GM18519 (cell line): ENCODE measurements around the gene MEIOSIN.
A peak's percentile ranks its signal among the peaks of the same experiment; 100 is the strongest.

ENCODE experiments used
- ATAC-seq: cut with Tn5 transposase; IDR thresholded peaks from one replicate; pipeline ENCODE4 v1.9.1; 2021; ENCODE audit warnings: mild to moderate bottlenecking, moderate library complexity; ENCODE audit not compliant: unreplicated experiment, low FRiP score

The MEIOSIN gene

DNA sequence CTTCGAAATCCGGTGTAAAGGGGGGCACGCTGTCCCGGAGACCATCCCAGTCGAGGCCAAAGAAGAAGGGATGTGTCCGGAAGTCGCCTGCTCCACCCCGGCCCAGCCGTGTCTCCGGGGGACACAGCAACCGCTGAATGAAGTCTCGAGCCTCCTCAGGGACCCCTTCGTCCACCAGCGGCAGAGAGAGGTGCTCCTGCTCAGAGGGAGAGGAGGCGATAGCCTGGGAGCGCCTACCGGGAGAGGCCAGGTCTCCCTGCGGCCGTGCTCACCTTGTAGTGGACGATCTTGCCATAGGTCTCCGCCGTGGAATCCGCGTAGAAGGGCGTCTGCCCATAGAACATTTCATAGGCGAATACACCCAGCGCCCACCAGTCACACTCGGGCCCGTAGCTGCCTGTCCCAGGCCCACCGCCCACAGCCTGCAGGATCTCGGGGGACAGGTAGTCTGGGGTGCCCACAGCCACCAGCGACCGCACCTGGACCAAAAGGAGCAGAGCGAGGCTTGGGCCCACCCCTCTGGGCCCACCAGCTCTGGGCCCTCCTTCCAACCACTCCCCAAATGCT is 44.2 kb downstream of the MEIOSIN start:
- ATAC-seq, result no peak

DNA sequence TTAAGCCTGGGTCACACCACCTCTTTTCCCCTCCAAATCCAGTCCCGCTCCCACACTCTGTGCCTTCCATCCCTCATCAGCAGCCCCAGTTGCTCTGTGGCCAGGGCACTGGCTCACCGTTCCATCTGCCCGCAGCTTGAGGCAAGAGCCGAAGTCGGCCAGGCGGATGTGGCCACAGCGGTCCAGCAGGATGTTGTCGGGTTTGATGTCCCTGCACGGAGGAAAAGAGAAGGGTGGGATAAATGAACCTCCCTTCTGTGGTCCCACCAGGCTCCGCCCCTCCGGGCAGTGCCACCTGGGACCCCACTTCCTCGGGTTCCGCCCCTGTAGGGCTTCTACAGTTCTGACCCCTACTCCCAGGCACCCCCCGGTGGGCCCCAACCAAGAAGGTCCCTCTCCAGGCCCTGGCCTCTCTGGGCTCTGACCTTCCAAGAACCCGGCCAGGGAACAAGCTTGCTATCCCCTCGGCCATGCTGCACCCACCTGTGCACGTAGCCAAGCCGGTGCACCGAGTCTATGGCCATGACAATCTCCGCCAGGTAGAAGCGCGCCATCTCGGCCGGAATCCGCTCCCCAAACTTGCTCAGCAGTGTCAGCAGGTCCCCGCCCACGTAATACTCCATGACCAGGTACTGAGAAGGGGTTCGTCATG is 44.9 kb downstream of the MEIOSIN start:
- ATAC-seq, result no peak

DNA sequence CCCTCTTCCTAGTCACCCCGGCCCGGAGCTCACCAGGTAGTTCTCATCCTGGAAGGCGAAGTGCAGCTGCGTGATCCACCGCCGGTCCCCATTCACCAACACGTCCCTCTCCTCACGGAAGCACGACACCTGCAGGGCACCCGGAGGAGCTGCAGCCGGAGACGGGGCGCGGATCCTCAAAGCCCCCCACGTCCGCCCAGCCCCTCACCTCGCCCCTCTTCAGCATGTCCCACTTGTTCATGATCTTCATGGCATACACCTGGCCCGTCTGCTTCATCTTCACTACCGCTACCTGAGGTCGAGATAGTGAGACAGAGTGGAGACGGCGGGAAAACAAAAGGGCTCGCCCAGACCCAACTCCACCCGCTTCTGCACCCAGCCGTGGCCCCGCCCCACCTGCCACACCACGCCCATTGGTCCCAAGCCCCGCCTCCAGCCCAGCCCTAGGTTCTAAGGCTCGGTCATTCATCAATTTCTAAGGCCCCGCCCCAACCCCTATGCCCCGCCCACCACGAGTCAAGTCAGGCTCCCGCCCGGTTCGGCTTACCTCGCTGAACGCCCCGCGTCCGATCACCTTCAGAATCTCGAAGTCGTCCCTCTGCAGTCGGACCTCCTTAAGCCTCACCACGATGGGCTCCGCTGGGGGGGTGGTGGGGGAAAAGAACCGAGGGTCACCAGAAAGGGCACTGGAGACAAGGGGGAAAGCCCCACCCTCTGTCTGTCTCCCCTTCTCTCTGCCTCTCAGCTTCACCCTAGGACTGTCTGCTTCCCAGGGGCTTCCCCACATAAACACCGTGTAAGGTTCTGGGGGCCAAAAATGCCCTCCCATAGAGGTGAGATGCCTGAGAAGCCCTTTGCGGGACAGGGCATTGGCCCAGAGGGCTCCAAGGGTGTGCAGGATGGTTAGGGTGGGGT is 46.2 kb downstream of the MEIOSIN start:
- ATAC-seq, result no peak

DNA sequence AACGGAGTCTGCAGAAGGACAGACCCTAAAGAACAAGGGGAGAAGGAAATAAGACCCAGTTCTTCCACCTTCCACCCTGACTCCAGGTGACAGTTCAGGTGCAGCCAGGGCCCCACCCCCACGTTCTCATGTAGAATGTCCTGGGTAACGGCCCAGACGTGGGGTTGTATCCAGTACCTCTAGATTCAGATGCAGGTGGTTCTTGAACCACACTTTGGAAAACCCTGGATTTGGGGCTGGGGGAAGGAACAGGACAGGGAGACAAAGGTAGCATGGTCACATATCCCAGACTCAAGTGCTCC is 46.9 kb downstream of the MEIOSIN start:
- ATAC-seq, result no peak

DNA sequence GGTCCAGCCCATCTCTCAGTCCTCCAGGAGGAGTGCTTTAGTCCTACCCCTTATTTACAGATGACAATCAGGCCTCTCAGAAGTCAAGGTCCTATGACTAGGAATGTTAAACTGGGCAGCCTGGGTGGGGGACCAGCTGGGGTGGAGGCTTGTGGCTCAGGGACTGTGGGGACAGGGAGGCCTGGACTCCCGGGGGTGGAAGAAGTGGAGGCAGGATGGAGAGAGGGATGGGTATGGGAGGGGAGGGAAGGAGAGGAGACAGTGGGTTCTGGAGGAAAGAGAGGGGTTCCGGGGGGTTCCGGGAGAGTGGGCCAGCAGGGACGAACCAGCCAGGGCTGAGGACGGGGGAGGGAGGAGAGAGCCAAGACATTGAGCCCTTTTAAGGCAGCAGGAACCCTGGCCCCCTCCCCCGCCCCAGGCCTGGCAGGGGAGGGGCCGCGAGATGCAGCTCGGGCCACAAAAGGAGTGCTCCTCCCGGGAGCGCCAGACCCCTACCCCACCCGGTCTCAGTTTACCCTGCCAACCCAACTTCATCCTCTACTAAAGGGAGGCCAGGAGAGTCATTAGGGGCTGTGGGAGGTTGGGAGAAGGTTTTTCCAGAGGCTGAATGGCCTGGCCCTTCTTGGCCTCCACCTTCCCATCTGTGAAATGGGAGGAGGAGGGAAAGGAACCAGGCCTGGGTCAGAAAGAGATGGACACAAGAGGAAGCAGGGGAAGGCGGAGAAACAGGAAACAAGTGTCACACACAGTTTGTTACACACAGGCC is 47.4 kb downstream of the MEIOSIN start:
- ATAC-seq, result no peak

DNA sequence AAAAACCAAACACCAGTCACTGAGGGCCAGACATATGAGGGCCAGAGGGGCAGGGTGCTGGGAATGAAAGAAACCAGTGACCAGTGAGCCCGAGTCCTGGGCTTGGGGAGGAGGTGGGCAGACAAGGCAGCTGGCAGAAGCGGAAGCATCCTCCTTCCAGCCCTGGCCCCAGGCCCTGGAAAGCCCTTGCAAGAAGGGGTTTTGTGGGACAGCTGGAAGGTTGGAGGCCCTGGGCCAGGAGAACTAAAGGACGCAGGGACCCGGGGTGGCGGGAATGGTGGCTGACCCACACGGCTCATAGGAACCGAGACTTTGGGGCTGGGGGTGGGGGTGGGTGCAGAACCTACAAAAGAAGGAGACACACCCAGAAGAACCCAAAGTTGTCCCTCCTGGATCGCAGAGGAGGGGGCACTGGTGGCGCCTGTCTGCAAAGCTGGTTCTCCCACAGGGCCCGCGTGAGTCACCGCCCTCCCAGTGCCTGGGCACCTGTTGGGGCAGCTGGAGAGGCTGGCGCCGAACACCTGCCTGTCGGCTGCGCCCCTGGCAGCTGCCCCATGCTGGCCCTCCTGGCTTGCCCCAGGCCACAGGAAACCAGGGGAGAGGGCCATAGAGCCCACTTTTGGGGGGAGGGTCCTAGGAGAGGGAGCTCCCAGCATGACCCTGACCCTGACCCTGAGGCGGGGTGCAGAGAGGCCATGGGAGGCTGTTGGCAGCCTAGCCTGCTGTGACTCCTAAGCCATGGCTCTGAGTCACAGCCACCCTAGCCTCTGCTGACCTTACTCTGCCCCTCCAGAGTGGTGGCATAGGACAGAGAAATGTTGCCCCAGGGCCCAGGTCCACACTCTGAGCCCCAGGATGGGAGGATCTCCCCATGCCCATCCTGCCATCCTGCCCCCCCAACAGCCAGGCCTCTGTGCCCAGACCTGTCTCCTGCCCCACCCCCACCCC is 48.2 kb downstream of the MEIOSIN start:
- no peak for ATAC-seq

DNA sequence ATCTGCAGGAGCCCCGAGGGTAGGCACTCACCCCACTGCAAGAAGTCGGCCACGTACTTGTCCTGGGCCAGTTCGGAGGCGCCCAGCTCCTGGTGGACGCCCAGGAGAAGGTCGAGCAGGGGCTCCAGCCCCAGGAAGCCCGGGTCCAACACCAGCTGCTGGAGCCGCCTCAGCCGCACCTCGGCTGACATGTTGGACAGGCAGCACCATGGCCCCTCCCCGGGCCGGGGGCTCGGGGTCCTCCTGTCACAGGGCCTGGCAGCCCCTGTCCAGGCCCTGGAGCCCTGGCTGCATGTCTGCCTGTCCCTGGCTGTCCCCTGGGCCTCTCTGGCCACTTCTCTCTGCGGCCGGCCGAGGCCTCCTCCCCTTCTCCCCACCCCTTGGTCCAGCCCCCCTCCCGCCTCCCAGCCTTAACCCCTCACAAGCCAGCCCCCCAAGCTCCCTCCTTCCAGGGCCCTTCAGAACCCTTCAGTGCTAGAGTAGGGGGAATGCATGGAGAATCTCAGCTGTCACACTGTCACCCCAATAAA is 49.0 kb downstream of the MEIOSIN start, which contains the start of gene DMPK:
Gene DMPK, minus strand, starts transcription at position 329 of the 530 bp plus-strand sequence. Its CDS starts 138 bp downstream, at position 191.
- no peak for ATAC-seq

DNA sequence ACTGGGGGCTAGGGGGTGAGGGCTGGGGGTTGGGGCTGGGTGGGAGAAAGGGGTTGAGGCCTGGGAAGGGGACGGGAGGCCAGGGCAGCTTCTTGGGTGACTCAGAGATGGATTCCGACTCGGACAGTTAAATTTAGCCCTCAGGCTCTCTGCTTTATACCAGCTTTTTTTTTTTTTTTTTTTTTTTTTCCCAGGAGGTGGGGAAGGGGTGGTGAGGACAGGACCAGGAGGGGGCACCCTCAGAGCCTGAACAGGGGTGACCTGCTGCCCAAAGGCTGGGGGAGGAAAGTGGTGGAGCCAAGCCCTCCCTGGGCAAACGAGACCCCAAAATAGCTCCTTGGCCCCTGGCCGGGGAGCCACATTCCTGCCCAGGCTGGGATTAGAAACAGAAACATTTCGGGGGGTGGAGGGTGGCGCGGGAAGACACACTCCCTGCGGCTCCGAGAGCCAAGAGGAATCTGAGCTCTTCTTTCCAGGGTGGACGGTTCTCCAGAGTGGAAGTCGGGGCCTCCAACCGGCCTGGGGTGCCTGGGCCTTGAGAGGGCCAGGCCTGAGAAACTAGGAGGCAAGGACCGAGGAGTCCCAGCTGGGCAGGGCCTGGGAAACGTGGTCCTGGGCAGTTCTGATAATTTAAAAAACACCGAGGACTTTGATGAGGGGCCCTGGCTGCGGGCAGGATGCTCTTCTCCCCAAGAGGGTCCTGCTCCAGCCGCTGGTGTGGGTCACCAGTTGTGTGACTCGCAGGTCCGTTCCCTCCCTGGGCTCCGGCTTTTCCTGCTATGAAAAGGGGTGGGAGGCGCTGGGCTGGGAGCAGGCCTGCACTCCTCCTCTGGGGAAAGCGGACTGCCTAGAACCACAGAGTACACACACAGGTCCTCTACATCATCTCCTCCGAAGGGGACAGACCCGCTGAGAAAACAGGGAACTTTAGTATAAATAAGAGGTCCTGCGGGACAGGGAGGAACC is 49.9 kb downstream of the MEIOSIN start:
- ATAC-seq, result no peak

DNA sequence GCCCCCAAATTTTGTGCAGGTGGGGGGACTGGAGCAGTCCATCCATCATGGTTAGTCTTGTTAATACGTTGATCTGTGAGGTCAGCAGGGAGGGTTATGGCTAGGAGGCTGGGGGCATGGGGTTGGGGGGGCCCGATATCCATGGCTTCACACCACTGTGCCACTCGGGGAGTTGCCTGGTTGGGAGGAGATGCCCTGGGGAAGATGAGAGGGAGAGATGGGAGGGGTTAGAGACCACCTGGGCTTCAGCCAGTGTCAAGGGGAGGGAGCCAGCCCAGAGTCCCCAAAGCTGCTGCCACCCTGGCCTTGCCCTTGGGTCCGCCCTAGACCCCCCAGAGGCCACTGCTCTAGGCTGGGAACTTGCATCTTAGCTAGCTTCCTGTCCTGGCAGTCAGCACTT is 50.9 kb downstream of the MEIOSIN start:
- no peak for ATAC-seq

DNA sequence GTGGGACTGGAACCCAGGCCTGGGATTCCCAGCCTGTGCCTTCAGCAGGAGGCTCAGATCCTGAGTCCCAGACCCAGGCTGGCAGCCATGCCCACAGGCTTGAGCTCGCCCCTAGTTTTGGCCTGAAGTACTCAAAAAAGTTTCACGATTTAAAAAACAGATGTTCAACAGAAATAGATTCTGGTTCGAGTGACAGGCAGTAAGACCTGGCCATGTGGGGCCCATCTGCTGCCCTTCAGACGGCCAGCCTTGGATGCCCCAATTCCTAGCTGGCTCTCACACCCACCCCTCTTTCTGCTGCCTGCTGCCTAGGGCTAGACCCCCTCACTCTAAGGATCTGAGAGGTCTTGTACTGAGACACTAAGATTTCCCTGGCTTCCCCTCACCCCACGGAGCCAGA is 51.9 kb downstream of the MEIOSIN start:
- ATAC-seq, result no peak

DNA sequence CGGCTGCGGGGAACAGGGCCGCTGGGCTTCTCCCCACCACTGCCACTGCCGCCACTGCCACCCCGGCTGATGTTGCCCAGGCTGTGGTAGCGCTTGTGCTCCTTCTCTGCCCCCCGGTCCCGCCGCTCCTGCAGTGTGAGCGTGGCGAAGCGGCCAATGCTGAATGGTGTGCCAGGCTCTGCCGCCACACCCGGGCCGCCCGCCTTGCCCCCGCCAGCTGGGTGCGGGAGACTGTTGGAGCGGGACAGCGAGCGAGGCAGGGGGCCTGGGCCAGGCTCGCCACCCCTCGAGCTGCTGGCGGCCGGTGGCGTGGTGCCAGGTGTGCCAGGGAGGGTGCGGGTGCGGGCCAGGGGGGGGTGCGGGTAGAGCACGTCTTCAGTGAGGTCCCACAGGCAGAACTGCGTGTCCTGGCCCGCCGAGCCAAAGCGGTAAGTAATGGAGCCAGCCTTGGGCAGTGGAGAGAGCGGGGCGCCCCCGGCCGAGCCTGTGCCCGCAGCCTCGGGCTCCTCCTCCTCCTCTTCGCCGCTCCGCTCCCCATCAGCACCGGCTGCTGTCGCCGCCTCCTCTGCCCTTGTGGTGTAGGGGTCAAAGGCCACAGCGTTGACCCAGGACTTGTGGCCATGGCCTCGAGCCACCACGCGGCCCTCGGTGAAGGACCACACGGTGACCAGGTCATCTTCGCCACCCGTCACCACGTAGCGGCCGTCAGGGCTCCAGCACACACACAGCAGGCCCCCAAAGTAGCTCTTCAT is 52.7 kb downstream of the MEIOSIN start:
- ATAC-seq, result no peak

DNA sequence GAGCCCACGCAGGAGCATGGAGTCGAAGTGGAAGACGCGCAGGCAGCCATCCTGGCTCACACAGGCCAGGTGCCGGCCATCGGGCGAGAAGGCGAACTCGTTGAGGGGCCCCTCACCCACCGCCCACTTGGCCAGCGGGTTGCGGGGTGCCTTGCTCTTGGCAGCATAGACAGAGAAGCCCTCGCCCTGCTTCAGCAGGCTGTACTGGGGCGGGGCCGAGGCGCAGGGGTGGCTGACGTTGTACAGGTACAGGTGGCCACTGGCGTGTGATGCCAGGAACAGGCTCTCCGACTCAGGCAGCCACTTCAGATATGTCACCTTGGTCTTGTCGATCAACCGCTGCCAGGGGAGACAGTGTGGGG is 53.3 kb downstream of the MEIOSIN start:
- no peak for ATAC-seq

DNA sequence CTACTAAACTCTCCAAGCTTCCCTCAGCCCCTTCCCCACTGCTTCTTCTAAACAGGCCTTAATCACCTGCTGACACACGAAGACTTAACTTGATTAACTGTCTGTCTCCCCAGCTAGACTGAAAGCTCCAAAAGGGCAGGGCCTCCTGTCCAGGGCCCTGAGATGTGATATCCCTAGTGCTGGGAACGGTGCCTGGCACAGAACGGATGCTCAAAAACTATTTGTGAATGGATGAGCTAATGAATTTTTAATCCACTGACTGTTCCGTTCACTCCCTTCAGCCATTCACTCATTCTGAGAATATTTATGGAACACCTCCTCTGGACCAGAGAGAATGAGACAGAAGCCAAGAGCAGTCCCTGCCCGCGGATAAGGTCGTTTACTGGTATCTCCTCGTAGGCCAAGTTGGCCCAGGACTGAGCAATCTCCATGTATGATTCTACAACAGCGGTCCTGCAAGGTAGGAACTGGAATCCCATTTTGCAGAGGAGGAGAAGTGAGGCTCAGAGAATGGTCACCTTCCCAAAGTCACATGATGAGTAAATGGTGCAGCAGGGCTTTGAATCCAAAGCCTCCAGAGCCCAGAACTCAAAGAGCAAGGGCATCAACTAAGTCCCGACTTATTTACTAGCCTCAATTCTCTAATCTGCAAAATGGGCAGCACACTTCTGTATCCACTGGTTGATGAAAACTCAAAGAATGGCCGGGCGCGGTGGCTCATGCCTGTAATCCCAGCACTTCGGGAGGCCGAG is 56.0 kb downstream of the MEIOSIN start:
- no peak for ATAC-seq

DNA sequence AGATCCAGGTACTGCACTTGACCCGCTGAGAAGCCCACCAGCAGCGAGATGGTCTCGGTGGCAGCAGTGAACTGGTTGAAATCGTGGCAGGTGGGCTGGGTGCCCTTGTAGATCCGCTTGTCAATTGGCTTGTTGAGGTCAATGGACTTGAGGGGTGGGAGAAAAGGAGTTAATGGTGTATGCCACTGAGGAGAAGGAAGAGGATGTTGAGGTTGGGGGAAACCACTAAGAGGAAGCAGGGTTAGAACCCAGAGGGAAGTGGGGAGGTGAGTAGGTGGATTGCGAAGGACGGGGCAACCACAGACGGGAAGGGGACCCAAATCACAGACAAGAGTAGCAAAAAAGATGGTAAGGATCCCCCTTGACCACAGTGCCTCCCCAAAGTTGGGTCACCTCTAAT is 57.7 kb downstream of the MEIOSIN start:
- ATAC-seq, result no peak

DNA sequence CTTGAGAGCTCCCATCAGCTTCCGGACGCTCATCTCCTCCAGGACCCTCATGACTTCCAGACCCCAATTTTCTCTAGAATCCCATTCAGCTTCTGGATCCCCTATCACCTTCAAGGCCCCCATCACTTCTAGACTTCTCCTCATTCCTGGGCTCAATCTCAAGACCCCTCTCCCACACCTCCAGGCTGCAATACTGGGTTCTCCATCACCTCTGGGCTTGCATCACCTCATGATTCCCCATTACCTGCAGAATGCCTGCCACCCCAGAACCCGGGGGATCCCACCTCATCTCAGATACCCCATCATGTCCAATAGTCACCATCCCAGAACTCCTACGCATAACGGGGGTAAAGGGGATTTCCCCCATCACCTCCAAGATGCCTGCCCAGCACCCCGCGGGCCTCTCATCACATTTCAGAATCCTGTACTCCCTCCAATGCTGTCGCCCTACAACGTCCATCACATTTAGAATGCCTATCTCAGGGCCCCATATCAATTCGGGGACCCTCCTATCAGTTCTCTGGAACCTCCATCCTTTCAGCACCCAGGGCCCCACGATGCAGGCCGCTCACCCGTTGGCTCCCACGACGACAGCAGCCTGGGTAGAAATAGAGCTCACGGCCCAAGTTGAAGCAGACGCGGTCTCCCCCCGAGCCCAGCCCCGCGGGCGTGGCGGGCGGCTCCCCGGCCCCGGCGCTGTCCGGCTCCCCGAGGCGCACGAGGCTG is 58.7 kb downstream of the MEIOSIN start:
- no peak for ATAC-seq

DNA sequence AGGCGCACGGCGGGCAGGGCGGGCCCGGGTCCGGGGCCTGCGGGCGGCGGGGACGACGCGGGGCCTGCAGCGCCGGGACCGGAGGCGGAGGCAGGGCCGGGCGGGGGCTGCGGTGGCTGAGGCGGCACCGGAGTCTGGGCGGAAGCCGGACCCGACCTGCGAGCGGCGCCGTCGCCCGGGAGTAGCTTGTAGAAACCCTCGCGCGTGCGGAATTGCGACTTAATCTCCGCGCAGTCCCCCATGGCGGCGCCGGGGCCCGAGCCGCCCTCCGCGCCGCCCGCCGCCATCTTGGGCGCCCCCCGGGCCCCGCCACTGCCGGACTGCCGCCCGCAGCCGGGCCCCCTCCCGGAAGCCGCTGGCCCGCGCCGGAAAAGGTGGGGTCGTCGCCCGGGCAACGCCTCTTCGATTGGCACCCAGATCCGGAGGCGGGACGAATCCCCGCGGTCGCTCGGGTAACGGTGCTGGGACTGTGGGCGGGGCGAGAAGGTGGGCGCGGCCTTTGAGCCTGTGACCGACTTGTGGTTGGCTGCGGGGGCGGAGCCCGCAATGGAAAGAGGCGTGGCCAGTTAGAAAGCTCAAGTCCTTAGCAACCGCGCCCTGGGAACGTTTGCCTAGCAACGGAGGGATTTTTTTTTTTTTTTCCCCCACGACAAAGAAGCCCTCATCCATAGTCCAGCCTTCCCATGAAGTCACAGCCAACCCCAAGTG is 59.4 kb downstream of the MEIOSIN start, which contains the start of gene DMWD:
Gene DMWD, minus strand, starts transcription at position 376 of the 708 bp plus-strand sequence. Its CDS starts 89 bp downstream, at position 287.
- peak; percentile 84 for ATAC-seq
